Measurements from ENCODE around the gene PCP2.
A peak's percentile ranks its signal among the peaks of the same experiment; 100 is the strongest.

Gene PCP2

DNA sequence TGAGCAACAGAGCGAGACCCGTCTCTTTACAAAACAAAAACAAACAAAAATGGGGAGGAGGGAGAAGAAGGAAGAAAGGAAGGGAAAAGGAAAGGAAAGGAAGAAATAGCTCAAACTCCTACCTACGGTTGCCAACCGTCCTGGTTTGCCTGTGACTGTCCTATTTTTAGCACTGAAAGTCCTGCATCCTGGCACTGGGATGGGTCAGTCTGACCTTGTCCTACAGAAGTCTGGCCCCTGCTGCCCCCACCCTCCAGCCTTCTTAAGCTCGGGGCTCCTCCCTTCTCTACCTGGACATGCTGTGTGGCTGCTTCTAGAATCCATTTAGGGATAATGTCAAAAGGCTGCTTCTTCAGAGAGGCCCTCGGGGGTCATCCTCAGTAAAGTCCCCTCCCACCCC is 2.2 kb upstream of the PCP2 start:
- H3K9me3 ChIP-seq (ENCODE audit: insufficient read depth, low read depth, low read length): no peaks in the 10 kb centered on the region
- H3K4me1 ChIP-seq (ENCODE audit: insufficient read depth, low read length): no peaks in the 10 kb centered on the region
- no peaks in the 10 kb centered on the region for H3K36me3 ChIP-seq (ENCODE audit: insufficient read depth, low read depth, low read length)
- no peak overlapping the region for H3K9ac ChIP-seq (ENCODE audit: low read depth, low read length)
- H3K4me3 ChIP-seq (ENCODE audit: low read length): no peak overlapping the region
- H3K27me3 ChIP-seq (ENCODE audit: insufficient read depth, low read length): peaks cover 31% of the 10 kb centered on the region
- no peak overlapping the region for H3K27ac ChIP-seq (ENCODE audit: low read length)

- no peaks in the 10 kb centered on the region; the same call in 1 of the 2 replicates for H3K4me1 ChIP-seq (ENCODE audit: insufficient read depth, low read length)
- H3K36me3 ChIP-seq (ENCODE audit: insufficient read depth, low read depth, low read length): no peaks in the 10 kb centered on the region
- no peak overlapping the region for H3K4me3 ChIP-seq (ENCODE audit: low read length)
- H3K27ac ChIP-seq (ENCODE audit: low read length): no peak overlapping the region
- no peak overlapping the region for H3K9ac ChIP-seq (ENCODE audit: low read depth, low read length)
- no peaks in the 10 kb centered on the region for H3K9me3 ChIP-seq (ENCODE audit: insufficient read depth, low read depth, low read length)
- peaks cover 31% of the 10 kb centered on the region for H3K27me3 ChIP-seq (ENCODE audit: insufficient read depth, low read length)
These were observed 947 bp downstream of the PCP2 start for GRCh38 chr19:7632340-7633203.

DNA sequence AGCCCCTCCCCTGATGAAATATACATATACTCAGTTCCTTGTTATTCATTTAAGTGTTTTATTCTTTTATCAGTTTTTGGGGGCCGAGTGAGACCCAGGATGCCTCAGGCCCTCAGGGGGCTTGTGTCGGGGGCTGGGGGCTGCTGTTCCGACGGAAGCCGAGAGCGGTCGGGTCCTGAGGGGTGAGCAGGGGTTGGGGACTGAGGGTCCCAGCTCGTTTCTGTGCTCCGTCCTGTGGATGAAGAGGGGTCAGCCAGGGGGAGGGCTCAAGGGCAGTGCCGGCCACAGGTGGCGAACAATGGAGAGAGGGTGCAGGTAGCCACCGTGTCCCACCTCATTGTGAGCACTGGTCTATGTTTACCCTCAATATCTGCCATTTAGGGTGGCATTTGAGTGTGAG is 1.9 kb downstream of the PCP2 start:
- H3K9ac ChIP-seq (ENCODE audit: low read depth, low read length): no peak overlapping the region
- H3K27me3 ChIP-seq (ENCODE audit: insufficient read depth, low read length): peaks cover 29% of the 10 kb centered on the region
- no peaks in the 10 kb centered on the region for H3K36me3 ChIP-seq (ENCODE audit: insufficient read depth, low read depth, low read length)
- no peak overlapping the region for H3K4me3 ChIP-seq (ENCODE audit: low read length)
- H3K9me3 ChIP-seq (ENCODE audit: insufficient read depth, low read depth, low read length): no peaks in the 10 kb centered on the region
- no peak overlapping the region for H3K27ac ChIP-seq (ENCODE audit: low read length)
- H3K4me1 ChIP-seq (ENCODE audit: insufficient read depth, low read length): no peaks in the 10 kb centered on the region; the same call in 1 of the 2 replicates

GRCh38 chr19:7629347-7630054 is 4.0 kb downstream of the PCP2 start, which contains the start of the genes PET100 and XAB2:
Gene PET100, plus strand, starts transcription at chr19:7629793. Its CDS starts 41 bp downstream, at chr19:7629834.
Gene XAB2, minus strand, starts transcription at chr19:7629545. Its CDS starts 18 bp downstream, at chr19:7629527.
- peak within 1 kb of the TSS; percentile 99 for H3K9ac ChIP-seq (ENCODE audit: low read depth, low read length)
- peak within 1 kb of the TSS; percentile 82 for H3K27ac ChIP-seq (ENCODE audit: low read length)
- 0 out of 2 replicates have a peak, but pooled peaks cover 8% of the 10 kb centered on the region for H3K36me3 ChIP-seq (ENCODE audit: insufficient read depth, low read depth, low read length)
- H3K4me3 ChIP-seq (ENCODE audit: low read length): peak within 1 kb of the TSS; percentile 97
- H3K4me1 ChIP-seq (ENCODE audit: insufficient read depth, low read length): no peaks in the 10 kb centered on the region; the same call in 1 of the 2 replicates
- H3K9me3 ChIP-seq (ENCODE audit: insufficient read depth, low read depth, low read length): no peaks in the 10 kb centered on the region
- H3K27me3 ChIP-seq (ENCODE audit: insufficient read depth, low read length): peaks cover 9% of the 10 kb centered on the region

DNA sequence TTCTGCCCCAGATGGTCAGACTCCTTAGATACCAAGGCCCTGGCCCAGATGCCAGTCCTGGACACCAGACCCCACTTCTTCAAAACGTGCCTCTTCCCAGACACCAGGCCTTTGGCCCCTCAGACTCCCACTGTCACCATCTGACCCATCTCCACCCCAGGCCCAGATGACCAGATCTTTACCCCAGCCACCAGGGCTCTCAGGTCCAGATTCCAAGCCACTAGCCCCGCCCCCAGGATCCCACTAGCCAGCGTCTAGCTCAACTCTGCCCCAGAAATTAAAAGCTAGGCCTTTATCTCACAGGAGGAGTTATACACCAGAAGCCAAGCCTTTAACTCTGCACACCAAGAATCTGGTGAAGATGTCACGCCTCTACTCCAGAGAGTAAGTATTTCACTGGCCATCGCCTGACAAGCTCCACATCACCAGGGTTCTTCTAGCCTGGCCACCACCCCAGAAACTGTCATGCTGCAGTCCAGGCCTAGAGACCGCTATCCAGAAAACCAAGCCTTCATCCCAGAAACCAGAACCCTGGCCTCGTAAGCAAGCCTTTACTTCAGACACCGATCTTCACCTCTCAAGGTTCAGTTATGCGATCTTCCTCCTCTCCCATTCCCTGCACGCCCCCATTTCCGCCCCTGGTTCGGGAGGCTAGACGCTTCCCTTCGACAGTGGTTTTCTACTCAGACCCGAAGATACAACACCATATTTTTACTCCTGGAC is 4.8 kb downstream of the PCP2 start:
- no peak overlapping the region for H3K27ac ChIP-seq (ENCODE audit: low read length)

GRCh38 chr19:7627166-7627565 is 6.4 kb downstream of the PCP2 start:
- H3K27me3 ChIP-seq (ENCODE audit: insufficient read depth, low read length): no peaks in the 10 kb centered on the region
- H3K4me3 ChIP-seq (ENCODE audit: low read length): no peak overlapping the region
- no peak overlapping the region for H3K9ac ChIP-seq (ENCODE audit: low read depth, low read length)
- H3K27ac ChIP-seq (ENCODE audit: low read length): no peak overlapping the region
- no peaks in the 10 kb centered on the region; the same call in 1 of the 2 replicates for H3K4me1 ChIP-seq (ENCODE audit: insufficient read depth, low read length)
- peaks cover 18% of the 10 kb centered on the region for H3K36me3 ChIP-seq (ENCODE audit: insufficient read depth, low read depth, low read length)
- H3K9me3 ChIP-seq (ENCODE audit: insufficient read depth, low read depth, low read length): no peaks in the 10 kb centered on the region

More for the DNA sequence above, 4.8 kb downstream of the PCP2 start:
- peaks cover 1% of the 10 kb centered on the region; the same call in 1 of the 2 replicates for H3K27me3 ChIP-seq (ENCODE audit: insufficient read depth, low read length)
- 0 out of 2 replicates have a peak, but pooled peaks cover 8% of the 10 kb centered on the region for H3K36me3 ChIP-seq (ENCODE audit: insufficient read depth, low read depth, low read length)
- H3K9me3 ChIP-seq (ENCODE audit: insufficient read depth, low read depth, low read length): no peaks in the 10 kb centered on the region
- no peaks in the 10 kb centered on the region; the same call in 1 of the 2 replicates for H3K4me1 ChIP-seq (ENCODE audit: insufficient read depth, low read length)
- peak overlapping the region; percentile 97 for H3K4me3 ChIP-seq (ENCODE audit: low read length)
- peak overlapping the region; percentile 87 for H3K9ac ChIP-seq (ENCODE audit: low read depth, low read length)

DNA sequence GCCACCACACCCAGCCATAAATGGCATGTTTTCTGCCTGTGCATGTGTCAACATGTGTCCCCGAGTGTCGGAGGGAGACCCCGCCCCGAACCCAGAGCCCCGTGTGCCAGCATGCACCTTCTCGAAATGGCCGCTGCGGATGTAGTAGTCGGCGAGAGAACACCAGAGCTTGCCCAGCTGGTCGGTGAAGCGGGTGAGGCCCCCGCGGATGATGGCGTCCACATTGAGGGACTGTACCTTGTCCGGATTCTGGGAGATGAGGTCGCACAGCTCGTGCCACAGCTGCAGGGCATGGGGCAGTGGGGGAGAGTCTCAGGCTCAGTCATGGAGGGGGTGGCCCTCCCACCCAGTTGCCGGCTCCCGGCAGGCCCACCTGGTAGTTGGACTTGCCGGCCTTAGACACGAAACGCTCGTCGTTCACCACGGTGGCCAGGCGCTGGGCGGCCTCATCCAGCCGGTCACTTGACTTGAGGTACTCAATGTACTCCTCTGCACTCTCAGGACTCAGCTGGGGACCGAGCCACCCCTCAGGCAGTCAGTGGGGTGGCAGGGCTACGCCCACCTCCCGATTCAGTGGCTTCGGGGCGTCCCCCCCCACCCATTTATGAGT is 7.7 kb downstream of the PCP2 start:
- H3K27me3 ChIP-seq (ENCODE audit: insufficient read depth, low read length): no peaks in the 10 kb centered on the region
- no peaks in the 10 kb centered on the region; the same call in 1 of the 2 replicates for H3K4me1 ChIP-seq (ENCODE audit: insufficient read depth, low read length)
- no peak overlapping the region for H3K4me3 ChIP-seq (ENCODE audit: low read length)
- H3K36me3 ChIP-seq (ENCODE audit: insufficient read depth, low read depth, low read length): peaks cover 30% of the 10 kb centered on the region
- no peak overlapping the region for H3K9ac ChIP-seq (ENCODE audit: low read depth, low read length)
- no peaks in the 10 kb centered on the region for H3K9me3 ChIP-seq (ENCODE audit: insufficient read depth, low read depth, low read length)
- H3K27ac ChIP-seq (ENCODE audit: low read length): no peak overlapping the region

GRCh38 chr19:7624810-7625209 is 8.7 kb downstream of the PCP2 start:
- H3K4me1 ChIP-seq (ENCODE audit: insufficient read depth, low read length): no peaks in the 10 kb centered on the region; the same call in 1 of the 2 replicates

DNA sequence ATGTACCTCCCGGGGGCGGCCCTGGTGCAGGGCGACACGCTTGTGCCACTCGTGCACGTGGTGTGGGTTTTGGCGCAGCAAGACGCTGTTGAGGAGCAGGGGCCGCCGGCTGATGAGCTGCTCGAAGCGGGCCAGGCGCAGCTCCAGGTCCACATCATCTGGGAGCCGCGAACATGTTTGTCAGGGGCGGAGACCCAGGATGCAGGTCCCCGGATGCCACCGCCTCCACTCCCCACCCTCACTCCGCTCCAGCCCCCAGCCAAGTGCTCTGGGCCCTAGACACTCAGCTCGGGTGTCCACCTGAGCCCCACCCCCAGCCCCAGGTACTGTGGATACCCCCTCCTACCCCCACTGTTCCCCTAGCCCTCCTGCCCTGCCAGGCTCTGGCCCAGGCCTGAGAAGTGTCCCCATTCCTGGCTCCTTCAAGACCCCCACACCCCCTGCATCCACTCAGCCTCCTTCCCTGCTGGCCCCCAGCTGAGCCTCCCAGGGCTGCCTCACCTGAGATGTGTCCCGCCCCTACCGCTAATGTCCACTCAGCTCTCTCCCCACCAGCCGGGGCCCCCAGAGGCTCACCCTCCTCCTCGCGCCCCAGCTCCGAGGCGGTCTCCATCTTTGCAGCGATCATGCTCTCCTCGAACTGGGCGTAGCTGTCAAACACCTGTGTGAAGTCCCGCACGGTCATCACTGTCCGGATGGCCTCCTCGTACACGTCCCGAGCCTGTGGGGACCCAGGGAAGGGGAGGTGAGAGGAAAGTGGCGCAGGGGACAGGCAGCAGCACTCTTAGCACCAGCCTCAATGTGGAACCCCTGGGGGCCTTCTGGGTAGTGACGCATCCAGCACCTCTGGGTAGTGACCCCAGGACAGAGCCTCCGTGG is 9.6 kb downstream of the PCP2 start:
- Histone ChIP-seq H3K27ac (ENCODE audit: low read length) (no peak overlapping the region), H3K9me3 (ENCODE audit: insufficient read depth, low read depth, low read length) (no peaks in the 10 kb centered on the region), H3K4me1 (ENCODE audit: insufficient read depth, low read length) (no peaks in the 10 kb centered on the region; the same call in 1 of the 2 replicates), H3K27me3 (ENCODE audit: insufficient read depth, low read length) (no peaks in the 10 kb centered on the region), H3K36me3 (ENCODE audit: insufficient read depth, low read depth, low read length) (peaks cover 32% of the 10 kb centered on the region), H3K4me3 (ENCODE audit: low read length) (no peak overlapping the region), H3K9ac (ENCODE audit: low read depth, low read length) (no peak overlapping the region)

More at GRCh38 chr19:7624810-7625209, 8.7 kb downstream of the PCP2 start:
- no peak overlapping the region for H3K4me3 ChIP-seq (ENCODE audit: low read length)
- no peaks in the 10 kb centered on the region for H3K27me3 ChIP-seq (ENCODE audit: insufficient read depth, low read length)
- H3K9ac ChIP-seq (ENCODE audit: low read depth, low read length): no peak overlapping the region
- H3K9me3 ChIP-seq (ENCODE audit: insufficient read depth, low read depth, low read length): no peaks in the 10 kb centered on the region
- peaks cover 30% of the 10 kb centered on the region for H3K36me3 ChIP-seq (ENCODE audit: insufficient read depth, low read depth, low read length)
- no peak overlapping the region for H3K27ac ChIP-seq (ENCODE audit: low read length)

DNA sequence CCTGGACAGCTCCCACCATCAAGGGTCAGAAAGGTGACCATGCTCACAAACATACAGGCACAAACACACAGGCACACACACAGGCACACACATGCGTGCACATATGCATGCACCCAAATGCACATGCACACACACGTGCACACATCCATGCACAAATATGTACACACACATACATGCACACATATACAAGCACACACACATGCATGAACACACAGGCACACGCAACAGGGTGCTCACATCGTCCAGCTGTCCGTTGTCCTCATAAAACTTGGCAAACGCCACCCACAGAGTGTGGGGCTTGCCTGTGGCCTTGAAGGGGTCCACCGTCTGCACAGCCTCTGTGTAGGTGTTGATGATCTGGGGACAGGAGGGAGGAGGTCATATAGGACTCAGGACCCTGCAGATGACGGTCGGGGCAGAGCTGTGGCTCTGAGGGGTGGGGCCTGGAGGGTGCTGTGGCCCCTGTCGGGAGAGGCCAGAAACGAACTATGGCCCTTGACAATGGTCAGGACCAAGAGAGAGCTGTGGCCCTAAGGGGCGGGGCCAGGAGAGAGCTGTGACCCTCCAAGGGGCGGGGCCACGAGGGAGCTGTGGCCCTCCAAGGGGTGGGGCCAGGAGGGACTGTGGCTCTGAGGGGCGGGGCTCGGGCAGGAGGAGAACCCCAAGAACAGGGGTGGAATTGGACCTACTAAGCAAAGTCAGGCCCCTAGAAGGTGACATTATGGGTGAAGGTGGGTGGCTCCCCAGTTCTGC is 10.4 kb downstream of the PCP2 start:
- no peak overlapping the region for H3K4me3 ChIP-seq (ENCODE audit: low read length)
- no peak overlapping the region for H3K9ac ChIP-seq (ENCODE audit: low read depth, low read length)
- no peaks in the 10 kb centered on the region for H3K9me3 ChIP-seq (ENCODE audit: insufficient read depth, low read depth, low read length)
- H3K4me1 ChIP-seq (ENCODE audit: insufficient read depth, low read length): no peaks in the 10 kb centered on the region
- H3K27ac ChIP-seq (ENCODE audit: low read length): no peak overlapping the region
- peaks cover 41% of the 10 kb centered on the region for H3K36me3 ChIP-seq (ENCODE audit: insufficient read depth, low read depth, low read length)
- no peaks in the 10 kb centered on the region for H3K27me3 ChIP-seq (ENCODE audit: insufficient read depth, low read length)
